Measurements from ENCODE around the gene DHX38. TPM values are rescaled to one million over a fixed set of nuclear protein-coding genes. Genes with fewer than 3 reads are reported as not detected.

DHX38 gene
- total RNA-seq, 2 experiments from 2014 or later, result 80.5 to 85.1 TPM

DNA sequence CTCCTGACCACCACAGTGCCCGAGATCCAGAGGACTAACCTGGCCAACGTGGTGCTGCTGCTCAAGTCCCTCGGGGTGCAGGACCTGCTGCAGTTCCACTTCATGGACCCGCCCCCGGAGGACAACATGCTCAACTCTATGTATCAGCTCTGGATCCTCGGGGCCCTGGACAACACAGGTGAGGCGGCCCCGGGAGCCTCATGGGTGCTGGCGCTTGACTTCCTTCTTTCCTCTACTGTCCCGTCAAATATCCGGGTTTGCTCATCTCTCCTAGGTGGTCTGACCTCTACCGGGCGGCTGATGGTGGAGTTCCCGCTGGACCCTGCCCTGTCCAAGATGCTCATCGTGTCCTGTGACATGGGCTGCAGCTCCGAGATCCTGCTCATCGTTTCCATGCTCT lies 13.7 kb downstream of the DHX38 start:
- H3K27ac Mint-ChIP-seq, result no peak overlapping the region
- H3K9me3 Mint-ChIP-seq, result no peaks in the 10 kb centered on the region
- H3K4me3 Mint-ChIP-seq, result no peak overlapping the region
- H3K4me1 Mint-ChIP-seq, result no peaks in the 10 kb centered on the region
- no peak for DNase-seq
- peaks cover 34% of the 10 kb centered on the region for H3K36me3 Mint-ChIP-seq
- H3K27me3 Mint-ChIP-seq, result no peaks in the 10 kb centered on the region

- Mint-ChIP-seq H3K4me1 (no peaks in the 10 kb centered on the region), H3K27ac (no peak overlapping the region), H3K27me3 (no peaks in the 10 kb centered on the region), H3K9me3 (no peaks in the 10 kb centered on the region), H3K36me3 (peaks cover 29% of the 10 kb centered on the region), H3K4me3 (no peak overlapping the region)
- DNase-seq, result no peak
Measured at GRCh38 chr16:72108353-72109102, 14.9 kb downstream of the DHX38 start.

GRCh38 chr16:72109300-72109699 lies 15.7 kb downstream of the DHX38 start:
- H3K4me1 Mint-ChIP-seq, result no peaks in the 10 kb centered on the region
- peaks cover 29% of the 10 kb centered on the region for H3K36me3 Mint-ChIP-seq
- H3K27ac Mint-ChIP-seq, result no peak overlapping the region
- no peak overlapping the region for H3K4me3 Mint-ChIP-seq
- H3K27me3 Mint-ChIP-seq, result no peaks in the 10 kb centered on the region
- DNase-seq, result no peak
- H3K9me3 Mint-ChIP-seq, result no peaks in the 10 kb centered on the region

DNA sequence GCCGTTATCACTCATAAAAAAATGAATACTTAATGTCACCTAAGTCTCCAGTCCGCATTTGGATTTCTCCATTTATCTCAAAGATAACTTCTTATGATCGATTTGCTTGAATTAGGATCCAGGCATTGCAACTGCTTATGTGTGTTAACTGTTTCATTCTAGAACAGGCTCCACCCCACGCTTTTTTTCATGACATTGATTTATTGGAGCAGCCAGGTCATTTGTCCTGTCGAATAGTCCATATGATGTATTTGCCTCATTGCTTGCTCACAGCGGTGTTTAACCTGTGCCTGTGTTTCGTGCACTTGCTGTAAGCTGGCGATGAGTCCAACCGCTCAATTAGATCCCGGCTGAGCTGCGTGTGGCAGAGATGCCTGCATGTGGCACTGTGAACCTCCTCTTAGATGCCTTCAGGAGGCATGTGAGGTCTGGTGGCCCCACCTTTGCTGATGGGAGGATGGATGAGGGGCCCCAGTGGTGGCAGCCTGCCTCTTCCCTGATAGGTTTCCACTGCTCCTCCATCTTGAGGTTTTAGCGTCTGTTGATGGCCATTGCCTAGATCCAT lies 16.4 kb downstream of the DHX38 start:
- no peaks in the 10 kb centered on the region for H3K9me3 Mint-ChIP-seq
- peaks cover 31% of the 10 kb centered on the region for H3K36me3 Mint-ChIP-seq

DNA sequence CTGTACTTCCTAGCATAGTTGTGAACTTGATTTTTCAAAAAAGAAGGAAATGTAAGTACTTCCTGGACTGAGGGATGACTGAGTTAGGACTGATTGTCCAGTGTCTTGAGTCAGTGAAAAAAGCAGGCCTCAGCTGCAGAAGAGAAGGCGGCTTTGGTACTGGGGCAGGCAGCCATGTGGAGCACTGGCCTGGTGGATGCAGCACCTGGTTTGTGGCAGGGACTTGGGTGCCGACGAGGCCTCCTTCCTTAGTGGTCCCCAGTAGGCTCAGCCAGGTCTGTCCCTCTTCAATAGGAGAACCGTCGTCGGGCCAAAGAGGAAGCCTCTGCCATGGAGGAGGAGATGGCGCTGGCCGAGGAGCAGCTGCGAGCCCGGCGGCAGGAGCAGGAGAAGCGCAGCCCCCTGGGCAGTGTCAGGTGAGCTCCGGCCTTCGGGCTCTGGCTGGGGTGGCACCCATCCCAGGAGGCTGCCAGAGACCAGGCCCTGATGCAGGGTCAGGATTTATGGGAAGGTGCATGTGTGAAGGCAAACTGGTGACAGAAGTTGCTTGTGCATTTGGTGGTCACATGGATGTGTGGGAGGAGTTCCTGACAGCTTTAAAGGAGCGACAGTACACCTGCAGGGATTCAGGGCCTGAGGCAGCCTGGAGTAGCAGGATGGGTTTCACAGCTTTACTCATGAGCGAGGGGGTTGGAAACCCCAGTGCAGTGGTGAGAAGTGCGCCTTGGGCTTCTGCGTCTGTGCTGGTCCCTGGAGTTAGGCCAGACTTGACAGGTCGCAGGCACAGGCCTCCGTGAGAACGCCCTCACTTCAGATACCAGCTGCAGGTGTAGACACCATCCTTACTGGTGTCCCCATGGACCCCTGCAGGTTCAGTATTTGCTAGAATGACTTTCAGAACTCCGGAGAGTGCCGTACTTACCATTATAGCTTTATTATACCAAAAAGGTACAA lies 17.3 kb downstream of the DHX38 start:
- H3K27ac Mint-ChIP-seq, result no peak overlapping the region
- H3K9me3 Mint-ChIP-seq, result no peaks in the 10 kb centered on the region
- no peak for DNase-seq
- H3K36me3 Mint-ChIP-seq, result peaks cover 28% of the 10 kb centered on the region
- no peaks in the 10 kb centered on the region for H3K27me3 Mint-ChIP-seq
- no peaks in the 10 kb centered on the region for H3K4me1 Mint-ChIP-seq
- H3K4me3 Mint-ChIP-seq, result no peak overlapping the region

More for the DNA sequence above, 16.4 kb downstream of the DHX38 start:
- DNase-seq, result no peak
- no peaks in the 10 kb centered on the region for H3K4me1 Mint-ChIP-seq
- no peak overlapping the region for H3K27ac Mint-ChIP-seq
- H3K4me3 Mint-ChIP-seq, result no peak overlapping the region
- no peaks in the 10 kb centered on the region for H3K27me3 Mint-ChIP-seq

DNA sequence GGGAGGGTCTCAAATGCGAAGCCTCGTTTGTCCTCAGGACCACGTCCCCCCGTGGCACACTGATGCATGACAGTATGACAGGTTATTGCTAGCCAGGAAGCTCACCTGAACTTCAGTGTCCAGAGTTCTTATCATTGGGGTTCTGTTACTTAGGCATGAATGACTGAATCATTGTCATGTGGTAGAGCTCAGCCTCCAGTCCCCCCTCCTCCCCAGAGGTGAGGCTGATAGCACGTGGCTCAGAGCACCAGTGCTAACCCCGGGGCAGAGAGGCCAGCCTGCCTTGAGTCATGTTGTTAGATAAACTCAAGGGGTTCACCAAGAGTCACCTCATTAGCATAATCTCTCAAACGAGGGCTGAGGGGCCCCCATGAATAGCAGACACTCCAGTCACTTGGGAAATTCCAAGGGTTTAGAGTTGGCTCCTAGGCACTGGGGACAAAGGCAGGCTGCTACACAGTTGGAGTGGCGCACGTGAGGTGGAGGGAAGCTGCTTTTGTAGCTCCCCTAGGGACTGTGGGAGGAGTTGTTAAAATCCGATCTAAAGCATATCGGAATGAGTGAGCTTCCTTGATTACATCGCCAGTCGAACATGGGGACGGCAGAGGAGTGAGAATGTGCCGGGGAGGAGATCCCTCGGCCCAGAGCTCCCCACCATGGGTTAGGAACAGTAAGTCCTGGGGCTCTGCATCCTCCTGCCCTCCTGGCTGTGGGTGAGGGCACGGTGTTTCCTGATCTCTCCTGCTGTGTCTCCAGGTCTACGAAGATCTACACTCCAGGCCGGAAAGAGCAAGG lies 18.2 kb downstream of the DHX38 start:
- H3K27ac Mint-ChIP-seq, result no peak overlapping the region

DNA sequence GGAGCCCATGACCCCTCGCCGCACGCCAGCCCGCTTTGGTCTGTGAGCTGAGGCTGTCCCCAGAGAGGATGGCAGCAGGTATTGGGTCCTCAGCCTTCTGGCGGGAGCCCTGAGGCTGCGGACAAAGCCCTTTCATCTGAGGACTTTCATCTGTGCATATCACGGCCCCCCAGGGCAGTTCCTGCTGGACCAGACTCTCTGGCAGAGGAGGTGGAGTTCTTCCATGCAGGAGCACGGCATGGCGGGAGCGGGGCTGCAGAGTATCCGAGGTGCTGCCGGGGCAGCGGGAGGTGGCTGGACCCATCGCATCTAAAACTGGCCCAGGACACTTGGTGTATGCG lies 18.8 kb downstream of the DHX38 start:
- no peak overlapping the region for H3K27ac Mint-ChIP-seq
- H3K36me3 Mint-ChIP-seq, result peaks cover 23% of the 10 kb centered on the region
- no peak overlapping the region for H3K4me3 Mint-ChIP-seq

More for the DNA sequence above, 18.2 kb downstream of the DHX38 start:
- Mint-ChIP-seq H3K36me3 (peaks cover 27% of the 10 kb centered on the region), H3K27me3 (no peaks in the 10 kb centered on the region), H3K9me3 (no peaks in the 10 kb centered on the region), H3K4me3 (no peak overlapping the region), H3K4me1 (no peaks in the 10 kb centered on the region)
- DNase-seq, result no peak

DNA sequence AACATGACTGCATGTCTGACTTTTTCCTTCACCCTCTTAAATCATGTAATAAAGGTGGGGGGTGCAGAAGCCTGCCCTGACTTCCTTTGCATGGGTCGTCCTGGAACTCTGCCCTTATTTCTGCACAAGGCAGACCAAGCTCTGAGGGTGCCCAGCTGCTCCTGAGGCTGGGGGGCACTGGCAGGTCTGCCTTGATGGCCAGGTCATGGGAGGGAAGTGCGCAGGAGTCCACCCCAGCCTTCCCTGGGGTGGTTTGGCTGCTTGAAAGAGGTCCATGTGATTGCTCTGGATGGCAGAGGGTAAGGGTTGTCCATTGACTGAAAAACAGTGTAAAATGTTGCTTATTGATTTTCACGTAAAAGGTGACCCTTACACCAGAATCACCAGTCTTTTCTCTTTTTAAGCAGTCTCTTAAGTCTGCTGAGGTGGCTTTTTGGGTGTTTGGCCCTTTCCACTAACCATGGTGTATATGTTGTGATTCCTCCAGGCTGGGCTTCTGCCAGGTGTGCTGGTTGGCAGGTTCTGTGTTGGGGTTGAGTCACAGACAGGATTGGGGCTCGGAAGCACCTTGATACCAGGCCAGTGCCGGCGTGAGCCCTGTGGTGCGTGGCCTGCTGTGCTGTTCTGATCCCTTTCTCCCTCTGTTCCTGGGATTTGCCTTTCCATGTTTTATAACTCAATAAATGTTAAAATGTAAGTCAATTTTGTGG lies 19.4 kb downstream of the DHX38 start:
- Mint-ChIP-seq H3K4me3 (no peak overlapping the region), H3K36me3 (peaks cover 19% of the 10 kb centered on the region), H3K4me1 (peaks cover 2% of the 10 kb centered on the region), H3K27ac (no peak overlapping the region), H3K9me3 (no peaks in the 10 kb centered on the region), H3K27me3 (no peaks in the 10 kb centered on the region)
- DNase-seq, result no peak

More for the DNA sequence above, 18.8 kb downstream of the DHX38 start:
- Mint-ChIP-seq H3K4me1 (no peaks in the 10 kb centered on the region), H3K9me3 (no peaks in the 10 kb centered on the region), H3K27me3 (no peaks in the 10 kb centered on the region)
- no peak for DNase-seq

GRCh38 chr16:72113616-72113945 lies 19.9 kb downstream of the DHX38 start:
- H3K27me3 Mint-ChIP-seq, result no peaks in the 10 kb centered on the region
- no peak for DNase-seq
- H3K27ac Mint-ChIP-seq, result no peak overlapping the region
- H3K4me3 Mint-ChIP-seq, result no peak overlapping the region
- H3K9me3 Mint-ChIP-seq, result no peaks in the 10 kb centered on the region
- peaks cover 2% of the 10 kb centered on the region for H3K4me1 Mint-ChIP-seq
- peaks cover 18% of the 10 kb centered on the region for H3K36me3 Mint-ChIP-seq

DNA sequence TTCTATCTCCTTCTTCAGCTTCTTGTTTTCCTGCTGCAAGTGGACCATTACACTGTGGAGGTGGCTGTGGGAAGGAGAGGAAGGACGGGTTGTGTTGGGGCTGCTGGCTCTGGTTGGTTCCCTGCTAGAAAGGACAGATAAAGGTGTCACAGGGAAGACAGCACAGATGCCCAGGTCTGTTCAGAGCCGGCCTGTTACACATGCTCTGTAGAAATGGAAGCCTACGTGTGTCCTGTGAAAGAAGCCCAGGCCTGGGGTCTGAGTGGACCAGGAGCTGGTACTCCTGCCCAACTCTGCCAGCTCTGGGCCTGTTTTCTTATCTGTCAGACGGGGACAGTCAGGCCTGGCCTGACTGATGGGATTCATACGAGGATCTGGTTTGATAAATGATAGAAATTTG lies 26.4 kb downstream of the DHX38 start:
- no peaks in the 10 kb centered on the region for H3K27me3 Mint-ChIP-seq
- no peak for DNase-seq
- H3K4me3 Mint-ChIP-seq, result no peak overlapping the region
- H3K36me3 Mint-ChIP-seq, result no peaks in the 10 kb centered on the region
- H3K27ac Mint-ChIP-seq, result no peak overlapping the region
- peaks cover 2% of the 10 kb centered on the region for H3K4me1 Mint-ChIP-seq
- H3K9me3 Mint-ChIP-seq, result no peaks in the 10 kb centered on the region

- no peak for DNase-seq
- H3K4me3 Mint-ChIP-seq, result no peak overlapping the region
- no peaks in the 10 kb centered on the region for H3K27me3 Mint-ChIP-seq
- no peak overlapping the region for H3K27ac Mint-ChIP-seq
- no peaks in the 10 kb centered on the region for H3K9me3 Mint-ChIP-seq
- peaks cover 2% of the 10 kb centered on the region for H3K4me1 Mint-ChIP-seq
- no peaks in the 10 kb centered on the region for H3K36me3 Mint-ChIP-seq
Measured at GRCh38 chr16:72122308-72122707, 28.7 kb downstream of the DHX38 start.

- Mint-ChIP-seq H3K27ac (no peak overlapping the region), H3K36me3 (no peaks in the 10 kb centered on the region), H3K9me3 (no peaks in the 10 kb centered on the region), H3K4me1 (no peaks in the 10 kb centered on the region), H3K4me3 (no peak overlapping the region), H3K27me3 (no peaks in the 10 kb centered on the region)
- DNase-seq, result no peak
Measured at GRCh38 chr16:72122916-72123315, 29.3 kb downstream of the DHX38 start.

DNA sequence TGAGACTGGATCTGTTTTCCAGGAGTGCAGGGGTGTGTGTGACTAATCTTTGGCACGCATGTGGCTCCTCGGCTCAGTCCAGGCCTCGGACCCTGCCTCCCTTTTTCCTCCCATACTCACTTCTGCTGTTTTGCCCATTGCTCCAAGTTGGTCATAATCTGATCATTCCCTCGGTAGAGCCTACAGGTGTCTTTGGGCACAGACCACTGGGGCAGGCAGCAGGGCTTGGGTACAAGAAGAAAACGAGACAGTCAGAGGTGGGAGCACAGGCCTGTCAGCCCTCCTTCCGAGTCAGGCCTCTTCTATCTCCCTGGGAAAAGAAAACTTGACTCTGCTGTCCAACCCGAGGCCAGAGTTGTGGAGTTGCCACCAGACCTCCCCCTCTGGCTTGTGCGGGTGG lies 29.8 kb downstream of the DHX38 start:
- H3K9me3 Mint-ChIP-seq, result no peaks in the 10 kb centered on the region
- H3K27me3 Mint-ChIP-seq, result no peaks in the 10 kb centered on the region
- H3K4me1 Mint-ChIP-seq, result no peaks in the 10 kb centered on the region
- DNase-seq, result no peak
- no peak overlapping the region for H3K4me3 Mint-ChIP-seq
- H3K27ac Mint-ChIP-seq, result no peak overlapping the region
- H3K36me3 Mint-ChIP-seq, result no peaks in the 10 kb centered on the region

DNA sequence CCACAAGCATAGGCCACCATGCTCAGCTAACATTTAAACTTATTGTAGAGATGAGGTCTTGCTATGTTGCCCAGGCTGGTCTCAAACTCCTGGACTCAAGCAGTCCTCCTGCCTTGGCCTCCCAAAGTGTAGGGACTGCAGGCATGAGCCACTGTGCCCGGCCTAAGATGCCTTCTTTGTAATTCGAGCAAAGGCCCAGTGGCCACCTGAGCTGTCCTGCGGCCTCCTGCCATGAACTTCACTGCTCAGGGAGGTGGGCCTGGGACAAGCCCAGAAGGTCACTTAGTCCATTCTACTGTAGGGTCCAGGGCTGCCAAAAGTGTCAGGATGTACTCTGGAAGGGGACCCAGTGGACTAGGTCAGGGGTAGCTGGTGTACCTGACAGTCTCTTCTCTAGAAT lies 30.5 kb downstream of the DHX38 start:
- Mint-ChIP-seq H3K4me1 (no peaks in the 10 kb centered on the region), H3K4me3 (no peak overlapping the region)

More for the DNA sequence above, 30.5 kb downstream of the DHX38 start:
- H3K36me3 Mint-ChIP-seq, result no peaks in the 10 kb centered on the region
- H3K27ac Mint-ChIP-seq, result no peak overlapping the region
- no peaks in the 10 kb centered on the region for H3K27me3 Mint-ChIP-seq
- no peaks in the 10 kb centered on the region for H3K9me3 Mint-ChIP-seq
- no peak for DNase-seq

Measured in activated naive CD8-positive, alpha-beta T cell treated with anti-CD3 and anti-CD28 coated beads for 36 hours (primary cell).